Thoracic aorta (tissue), 2 donors: ENCODE measurements around the gene MANSC4. TPM values are rescaled to one million over a fixed set of nuclear protein-coding genes. Genes with fewer than 3 reads are reported as not detected.

Experiments used
- ATAC-seq: fragments of 150-250 bp; one replicate; pipeline ENCODE4 v1.8.0; 2017; ENCODE audit warnings: low read depth; ENCODE audit not compliant: insufficient number of reproducible peaks, low FRiP score
- DNase-seq: peaks from one replicate; pipeline ENCODE4 v3.0.0-alpha.2; 2020; ENCODE audit warnings: low spot score
- H3K27ac ChIP-seq, 2 donors: fragments of 200-600 bp; sonication (generic); 1 replicate in 1 of 2; 2 replicates in 1 of 2; pipeline ENCODE4 v1.5.1; 2016; ENCODE audit warnings: mild to moderate bottlenecking in 2 of 2, moderate library complexity in 2 of 2
- H3K27me3 ChIP-seq: fragments of 200-600 bp; sonication (generic); replicated peaks from 2 replicates; pipeline ENCODE4 v1.6.0; 2016; ENCODE audit warnings: mild to moderate bottlenecking; ENCODE audit not compliant: insufficient read depth
- H3K36me3 ChIP-seq: fragments of 200-600 bp; sonication (generic); one replicate; pipeline ENCODE4 v1.5.1; 2016
- H3K4me1 ChIP-seq, 2 donors: fragments of 200-600 bp; sonication (generic); 1 replicate in 1 of 2; 2 replicates in 1 of 2; pipeline versions ENCODE4 v1.5.1 to v1.6.0; 2016; ENCODE audit warnings: low read depth in 2 of 2, mild to moderate bottlenecking in 1 of 2; ENCODE audit not compliant: control insufficient read depth in 1 of 2
- H3K4me3 ChIP-seq: fragments of 200-600 bp; sonication (generic); 2 replicates; pipeline ENCODE4 v1.5.1; 2016; ENCODE audit warnings: mild to moderate bottlenecking
- H3K9me3 ChIP-seq: fragments of 200-600 bp; sonication (generic); 2 replicates; pipeline ENCODE4 v1.5.1; 2016
- CTCF ChIP-seq: fragments of 200-600 bp; sonication (generic); IDR thresholded peaks from one replicate; pipeline ENCODE4 v1.5.1; 2019; ENCODE audit warnings: antibody characterized with exemption
- total RNA-seq, 2 donors: library from RNA; depleted of rRNA; stranded (reverse); fragments of >200 nt; gene quantifications; one replicate each; pipeline versions ENCODE4 v1.1.0 to v1.2.3, GENCODE V29; 2016

The MANSC4 gene
- total RNA-seq, 2 donors from 2014 or later, result not detected

- TF ChIP-seq CTCF, result no peak
- DNase-seq, result no peak
- Histone ChIP-seq H3K9me3 (no peaks in the 10 kb centered on the region), H3K36me3 (no peaks in the 10 kb centered on the region), H3K4me1 (no peaks in the 10 kb centered on the region), H3K27me3 (no peaks in the 10 kb centered on the region), H3K27ac (no peak overlapping the region), H3K4me3 (no peak overlapping the region)
- no peak for ATAC-seq
These were observed 7.5 kb downstream of the MANSC4 start for GRCh38 chr12:27772328-27773049.

DNA sequence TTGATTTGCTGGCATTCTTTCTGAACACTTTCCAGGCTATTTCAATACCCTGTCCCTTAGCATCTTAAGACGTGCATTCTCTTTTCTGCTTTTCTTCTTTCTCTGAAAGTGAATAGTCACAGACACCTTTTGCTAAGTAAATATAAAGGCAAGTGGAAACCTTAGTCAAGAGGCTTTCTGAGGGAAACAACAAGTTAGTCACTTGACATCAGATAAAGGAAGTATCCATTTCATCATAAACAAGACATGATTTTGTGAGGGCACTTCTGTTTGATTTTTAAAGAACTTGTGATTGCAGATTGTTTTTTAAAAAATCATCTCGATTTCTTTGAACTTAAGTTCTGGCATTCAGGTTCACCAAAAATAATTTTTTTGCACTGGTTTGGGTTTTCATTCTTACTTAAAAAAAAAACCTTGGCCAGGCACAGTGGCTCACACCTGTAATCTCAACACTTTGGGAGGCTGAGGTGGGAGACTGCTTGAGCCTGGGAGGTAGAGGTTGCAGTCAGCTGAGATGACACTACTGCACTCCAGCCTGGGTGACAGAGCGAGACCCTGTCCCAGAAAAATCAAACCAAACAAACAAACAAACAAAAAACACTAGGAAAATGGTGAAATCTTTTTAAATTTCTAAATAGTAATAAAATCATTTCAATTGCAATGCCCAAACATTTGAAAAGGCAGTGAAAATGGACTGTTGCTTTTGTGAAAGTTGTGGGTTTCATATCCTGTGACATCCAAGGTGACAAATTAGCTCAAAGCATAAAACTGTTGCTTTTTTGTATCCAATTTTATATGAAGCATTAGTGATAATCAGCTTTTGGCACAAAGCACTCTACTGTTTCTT, 8.3 kb downstream of the MANSC4 start:
- DNase-seq, result no peak
- ATAC-seq, result no peak
- Histone ChIP-seq H3K27me3 (no peaks in the 10 kb centered on the region), H3K9me3 (no peaks in the 10 kb centered on the region), H3K4me1 (no peaks in the 10 kb centered on the region), H3K4me3 (no peak overlapping the region), H3K27ac (no peak overlapping the region), H3K36me3 (no peaks in the 10 kb centered on the region)
- TF ChIP-seq CTCF, result no peak

GRCh38 chr12:27769142-27769673, 10.8 kb downstream of the MANSC4 start:
- no peak overlapping the region for H3K27ac ChIP-seq
- no peaks in the 10 kb centered on the region for H3K27me3 ChIP-seq
- ATAC-seq (no peak), DNase-seq (no peak)
- no peaks in the 10 kb centered on the region for H3K9me3 ChIP-seq
- H3K4me1 ChIP-seq, result no peaks in the 10 kb centered on the region
- no peak overlapping the region for H3K4me3 ChIP-seq
- no peak for TF ChIP-seq CTCF
- no peaks in the 10 kb centered on the region for H3K36me3 ChIP-seq

DNA sequence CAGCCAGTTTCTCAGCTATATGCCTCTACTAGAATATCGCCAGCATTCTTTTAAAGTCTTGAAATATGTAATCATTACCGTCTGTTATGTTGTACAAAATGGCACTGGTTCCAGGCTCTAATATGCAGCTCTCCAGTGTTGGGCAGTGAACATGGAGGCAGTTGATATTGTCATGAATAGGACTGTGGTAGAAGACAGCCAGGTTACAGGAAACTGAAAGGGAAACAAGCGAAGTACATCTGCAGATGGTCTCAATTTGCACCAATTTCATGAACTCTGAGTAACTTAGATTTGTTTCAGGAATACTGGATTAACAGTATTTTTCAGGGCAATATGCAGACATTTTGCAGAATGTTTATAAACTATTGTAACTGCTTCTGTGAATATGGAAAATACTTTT, 13.4 kb downstream of the MANSC4 start:
- no peak for TF ChIP-seq CTCF
- ATAC-seq (no peak), DNase-seq (no peak)

DNA sequence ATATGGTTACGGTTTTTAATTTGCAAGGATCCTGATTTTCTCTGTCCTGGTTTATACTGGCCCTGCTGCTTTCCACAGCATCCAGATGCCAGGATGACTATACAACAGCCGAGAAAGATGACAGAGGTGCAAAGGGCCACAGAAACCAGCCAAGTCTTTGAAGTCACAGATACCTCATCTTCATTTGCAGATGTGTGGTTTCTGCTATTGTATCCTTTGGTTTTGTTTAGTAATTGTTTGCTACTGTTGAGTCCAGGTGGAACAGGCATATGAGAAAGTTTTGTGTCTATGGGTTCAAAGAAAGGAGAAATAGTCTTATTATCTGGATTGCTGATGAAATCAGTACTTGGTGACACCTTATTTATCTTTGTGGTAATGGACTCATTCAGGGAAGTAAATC, 17.3 kb downstream of the MANSC4 start:
- Histone ChIP-seq H3K27me3 (no peaks in the 10 kb centered on the region), H3K4me3 (no peak overlapping the region), H3K4me1 (no peaks in the 10 kb centered on the region), H3K9me3 (no peaks in the 10 kb centered on the region), H3K27ac (no peak overlapping the region), H3K36me3 (no peaks in the 10 kb centered on the region)
- ATAC-seq (no peak), DNase-seq (no peak)
- no peak for TF ChIP-seq CTCF

More for the DNA sequence above, 13.4 kb downstream of the MANSC4 start:
- Histone ChIP-seq H3K4me3 (no peak overlapping the region), H3K36me3 (no peaks in the 10 kb centered on the region), H3K27ac (no peak overlapping the region), H3K4me1 (no peaks in the 10 kb centered on the region), H3K27me3 (no peaks in the 10 kb centered on the region), H3K9me3 (no peaks in the 10 kb centered on the region)
